ENCODE measurements around the gene GUK1. TPM values are rescaled to one million over a fixed set of nuclear protein-coding genes. Genes with fewer than 3 reads are reported as not detected.

Gene GUK1
- total RNA-seq, 4 donors from 2014 or later, result 124 to 406 (median 289) TPM

GRCh38 chr1:228134591-228134990 is 5.5 kb upstream of the GUK1 start:
- no peak for DNase-seq
- H3K27ac ChIP-seq, result no peak overlapping the region
- H3K27me3 ChIP-seq, result no peaks in the 10 kb centered on the region
- H3K9me3 ChIP-seq, result no peaks in the 10 kb centered on the region
- no peaks in the 10 kb centered on the region for H3K36me3 ChIP-seq
- no peaks in the 10 kb centered on the region for H3K4me1 ChIP-seq
- intact Hi-C loops (cut with DNase I; ENCODE audit: low total_unique reads), result no loop called here
- H3K4me3 ChIP-seq, result no peak overlapping the region
- TF ChIP-seq CTCF (IDR thresholded peaks at IDR 0.05) (no peak), POLR2A (IDR thresholded peaks at IDR 0.05) (no peak)

- H3K9me3 ChIP-seq, result no peaks in the 10 kb centered on the region
- no peak overlapping the region for H3K4me3 ChIP-seq
- no peaks in the 10 kb centered on the region for H3K36me3 ChIP-seq
- intact Hi-C loops (cut with DNase I; ENCODE audit: low total_unique reads), result no loop called here
- DNase-seq, result no peak
- no peak for TF ChIP-seq POLR2A (IDR thresholded peaks at IDR 0.05)
- TF ChIP-seq CTCF (IDR thresholded peaks at IDR 0.05), result no peak
- H3K27ac ChIP-seq, result no peak overlapping the region
- H3K27me3 ChIP-seq, result no peaks in the 10 kb centered on the region
- peaks cover 0 to 11% of the 10 kb centered on the region in 2 donors for H3K4me1 ChIP-seq
Observed at GRCh38 chr1:228136901-228137300, 3.2 kb upstream of the GUK1 start.

GRCh38 chr1:228139406-228139930 is 611 bp upstream of the GUK1 start:
- TF ChIP-seq POLR2A (IDR thresholded peaks at IDR 0.05), result no peak
- Histone ChIP-seq H3K4me1 (peaks cover 0 to 26% of the 10 kb centered on the region in 2 donors), H3K9me3 (no peaks in the 10 kb centered on the region), H3K36me3 (no peaks in the 10 kb centered on the region), H3K27me3 (no peaks in the 10 kb centered on the region), H3K27ac (peak overlapping the region; percentile 87 to 96), H3K4me3 (peak overlapping the region; percentile 78 to 99)
- no peak for DNase-seq
- intact Hi-C loops (cut with DNase I; ENCODE audit: low total_unique reads), result no loop called here

- Histone ChIP-seq H3K9me3 (no peaks in the 10 kb centered on the region), H3K4me1 (peaks cover 0 to 26% of the 10 kb centered on the region in 2 donors), H3K4me3 (peak overlapping the region; percentile 78 to 99), H3K36me3 (no peaks in the 10 kb centered on the region), H3K27ac (peak overlapping the region; percentile 87 to 96), H3K27me3 (no peaks in the 10 kb centered on the region)
- no peak for DNase-seq
- intact Hi-C loops (cut with DNase I; ENCODE audit: low total_unique reads), result no loop called here
- TF ChIP-seq POLR2A (IDR thresholded peaks at IDR 0.05) (no peak), CTCF (IDR thresholded peaks at IDR 0.05) (no peak)
Observed at GRCh38 chr1:228140724-228141225, 696 bp downstream of the GUK1 start.

- Histone ChIP-seq H3K36me3 (no peaks in the 10 kb centered on the region), H3K9me3 (no peaks in the 10 kb centered on the region), H3K27ac (peak overlapping the region; percentile 87 to 96), H3K4me1 (peaks cover 0 to 26% of the 10 kb centered on the region in 2 donors), H3K4me3 (peak overlapping the region; percentile 78 to 99), H3K27me3 (no peaks in the 10 kb centered on the region)
- intact Hi-C loops (cut with DNase I; ENCODE audit: low total_unique reads), result no loop called here
- peak; percentile 51 for DNase-seq
- TF ChIP-seq POLR2A (IDR thresholded peaks at IDR 0.05) (no peak), CTCF (IDR thresholded peaks at IDR 0.05) (no peak)
Observed at GRCh38 chr1:228141226-228142044, 1.4 kb downstream of the GUK1 start.

Measured in uterus (tissue), 4 donors.